ENCODE results near the gene ZNF138. TPM values are rescaled to one million over a fixed set of nuclear protein-coding genes. Genes with fewer than 3 reads are reported as not detected.

ZNF138 gene
- total and polyA plus RNA-seq, 10 of the 15 experiments (the other 5 are each of a cell fraction or from before 2014, with no cell fraction given): 5.9 to 14.9 (median 12.4) TPM

- POLR2A ChIA-PET: no interaction called here
- no peak overlapping the region for H3K4me3 ChIP-seq
- H3K27me3 ChIP-seq (replicated peaks in 1 of 2; ENCODE audit: control insufficient read depth in 2 of 2, insufficient read depth in 2 of 2, low read length in 1 of 2): no peaks in the 10 kb centered on the region
- no TSS peak for BruUV-seq (replicated peaks)
- 35% methylated on average over 8 of the region's 8 CpGs for WGBS (ENCODE audit: insufficient coverage, insufficient replicate concordance, low lambda C conversion rate, missing lambda C conversion rate)
- no peak for TF ChIP-seq STAT3 (IDR thresholded peaks at IDR 0.05; ENCODE audit: low read depth, low read length)
- no peak for TF ChIP-seq BRCA1 (IDR thresholded peaks at IDR 0.05; ENCODE audit: low read depth, low read length)
- TF ChIP-seq IRF3 (IDR thresholded peaks at IDR 0.05): no peak
- no peak for TF ChIP-seq NRF1 (conservative IDR thresholded peaks at IDR 0.05; ENCODE audit: low read depth, low read length)
- TF ChIP-seq MYB (IDR thresholded peaks at IDR 0.05; ENCODE audit: borderline replicate concordance, low read depth, low read length): no peak
- TF ChIP-seq ZZZ3 (IDR thresholded peaks at IDR 0.05; ENCODE audit: control insufficient read depth, insufficient read length, low read depth): no peak
- TF ChIP-seq, protein P1, sequence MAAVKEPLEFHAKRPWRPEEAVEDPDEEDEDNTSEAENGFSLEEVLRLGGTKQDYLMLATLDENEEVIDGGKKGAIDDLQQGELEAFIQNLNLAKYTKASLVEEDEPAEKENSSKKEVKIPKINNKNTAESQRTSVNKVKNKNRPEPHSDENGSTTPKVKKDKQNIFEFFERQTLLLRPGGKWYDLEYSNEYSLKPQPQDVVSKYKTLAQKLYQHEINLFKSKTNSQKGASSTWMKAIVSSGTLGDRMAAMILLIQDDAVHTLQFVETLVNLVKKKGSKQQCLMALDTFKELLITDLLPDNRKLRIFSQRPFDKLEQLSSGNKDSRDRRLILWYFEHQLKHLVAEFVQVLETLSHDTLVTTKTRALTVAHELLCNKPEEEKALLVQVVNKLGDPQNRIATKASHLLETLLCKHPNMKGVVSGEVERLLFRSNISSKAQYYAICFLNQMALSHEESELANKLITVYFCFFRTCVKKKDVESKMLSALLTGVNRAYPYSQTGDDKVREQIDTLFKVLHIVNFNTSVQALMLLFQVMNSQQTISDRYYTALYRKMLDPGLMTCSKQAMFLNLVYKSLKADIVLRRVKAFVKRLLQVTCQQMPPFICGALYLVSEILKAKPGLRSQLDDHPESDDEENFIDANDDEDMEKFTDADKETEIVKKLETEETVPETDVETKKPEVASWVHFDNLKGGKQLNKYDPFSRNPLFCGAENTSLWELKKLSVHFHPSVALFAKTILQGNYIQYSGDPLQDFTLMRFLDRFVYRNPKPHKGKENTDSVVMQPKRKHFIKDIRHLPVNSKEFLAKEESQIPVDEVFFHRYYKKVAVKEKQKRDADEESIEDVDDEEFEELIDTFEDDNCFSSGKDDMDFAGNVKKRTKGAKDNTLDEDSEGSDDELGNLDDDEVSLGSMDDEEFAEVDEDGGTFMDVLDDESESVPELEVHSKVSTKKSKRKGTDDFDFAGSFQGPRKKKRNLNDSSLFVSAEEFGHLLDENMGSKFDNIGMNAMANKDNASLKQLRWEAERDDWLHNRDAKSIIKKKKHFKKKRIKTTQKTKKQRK (IDR thresholded peaks at IDR 0.05; ENCODE audit: low read depth, low read length): no peak
- no peak for TF ChIP-seq FOXM1 (IDR thresholded peaks at IDR 0.05; ENCODE audit: low read depth, low read length)
- no peak for TF ChIP-seq SUZ12 (IDR thresholded peaks at IDR 0.05; ENCODE audit: unreplicated experiment)
- no peak for TF ChIP-seq FOS (IDR thresholded peaks at IDR 0.05; ENCODE audit: borderline replicate concordance, extremely low read depth, insufficient read length)
- no peak for TF ChIP-seq NFXL1 (IDR thresholded peaks at IDR 0.05; ENCODE audit: borderline replicate concordance)
- TF ChIP-seq MXI1 (IDR thresholded peaks at IDR 0.05; ENCODE audit: low read depth, low read length): no peak
- no peak for TF ChIP-seq CTCF (IDR thresholded peaks at IDR 0.05 in 2 of 3, conservative IDR thresholded peaks at IDR 0.05 in 1 of 3; ENCODE audit: control insufficient read depth in 2 of 3, extremely low read depth in 1 of 3, insufficient read depth in 1 of 3, low read depth in 3 of 3, low read length in 3 of 3)
- no peak for TF ChIP-seq ETV6 (conservative IDR thresholded peaks at IDR 0.05 in 1 of 2, IDR thresholded peaks at IDR 0.05 in 1 of 2; ENCODE audit: borderline replicate concordance in 1 of 2, low read depth in 1 of 2)
- intact Hi-C loops (cut with micrococcal nuclease; ENCODE audit: unreplicated experiment) (no loop called here), in situ Hi-C loops (cut with MboI) (no loop called here)
- H3K36me3 ChIP-seq (ENCODE audit: control insufficient read depth in 2 of 2, insufficient read depth in 2 of 2, low read length in 1 of 2): no peaks in the 10 kb centered on the region
- H3K4me2 ChIP-seq (ENCODE audit: control insufficient read depth, insufficient read depth): no peak overlapping the region
- no peak overlapping the region for H2AFZ ChIP-seq (ENCODE audit: control insufficient read depth, low read depth, low read length)
- H3K79me2 ChIP-seq (ENCODE audit: control insufficient read depth, insufficient read depth, low read length): no peaks in the 10 kb centered on the region
- no peak for ATAC-seq
- RAD21 ChIA-PET (ENCODE audit: unreplicated experiment): no interaction called here
- H4K20me1 ChIP-seq (ENCODE audit: control insufficient read depth, insufficient read depth): no peaks in the 10 kb centered on the region
- SMC1A ChIA-PET (ENCODE audit: uncharacterized antibody, unreplicated experiment): no interaction called here
- peaks cover 2% of the 10 kb centered on the region; the same call in 2 of the 3 replicates for H3K9me3 ChIP-seq (replicated peaks; ENCODE audit: control insufficient read depth, insufficient read depth, low read length)
- no peak overlapping the region for H3K9ac ChIP-seq (ENCODE audit: control insufficient read depth, insufficient read depth, low read length)
- no peak overlapping the region for H3K27ac ChIP-seq (ENCODE audit: control insufficient read depth, insufficient read depth)
- FAIRE-seq: no peak
- CTCF ChIA-PET: no interaction called here
- DNase-seq (ENCODE audit: low read depth, low spot score): no peak
- no peaks in the 10 kb centered on the region for H3K4me1 ChIP-seq (ENCODE audit: control insufficient read depth, insufficient read depth, low read length)
Observed at GRCh38 chr7:64871761-64872160, 77.5 kb downstream of the ZNF138 start.
